ENCODE measurements around the gene TMEM14A. TPM values are rescaled to one million over a fixed set of nuclear protein-coding genes. Genes with fewer than 3 reads are reported as not detected.
"Not testable (repeated sequence)": the region's sequence is repeated elsewhere in the genome, so short reads cannot be mapped to it uniquely, and the experiment has no call there.

The TMEM14A gene
- total RNA-seq, 1 donor from 2014 or later = 33.6 TPM

DNA sequence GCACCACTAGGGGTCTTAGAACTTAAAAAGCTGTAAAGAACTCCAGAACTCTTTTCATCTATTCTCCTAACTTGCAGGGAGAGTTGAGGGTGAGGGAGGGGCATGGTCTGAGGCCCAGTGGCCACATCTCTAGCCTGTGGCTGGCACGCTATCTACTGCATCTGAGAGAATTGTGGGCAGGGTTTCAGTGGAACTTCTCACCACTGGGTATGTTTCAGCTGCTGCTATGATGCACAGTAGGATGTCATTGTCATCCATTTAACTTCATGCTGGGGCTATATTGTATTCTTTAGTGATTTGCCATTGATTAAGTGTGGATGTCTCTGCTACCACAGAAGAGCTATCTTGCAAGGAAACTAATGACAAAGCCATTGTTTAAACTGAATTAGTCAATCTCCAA is 4.5 kb downstream of the TMEM14A start:
- no peak overlapping the region for H3K27ac Mint-ChIP-seq
- no peaks in the 10 kb centered on the region for H3K9me3 Mint-ChIP-seq (ENCODE audit: low read depth)
- DNase-seq (ENCODE audit: low spot score, unreplicated experiment) = no peak
- H3K27me3 Mint-ChIP-seq = peaks cover 4% of the 10 kb centered on the region
- peaks cover 15% of the 10 kb centered on the region for H3K4me1 Mint-ChIP-seq (ENCODE audit: low read depth)
- H3K4me3 Mint-ChIP-seq (ENCODE audit: low read depth) = no peak overlapping the region
- H3K36me3 Mint-ChIP-seq (ENCODE audit: insufficient read depth) = peaks cover 13% of the 10 kb centered on the region
- peak; percentile 0 for TF ChIP-seq CTCF (IDR thresholded peaks at IDR 0.05; ENCODE audit: unreplicated experiment)

GRCh38 chr6:52676631-52677030 is 5.7 kb downstream of the TMEM14A start:
- not testable (repeated sequence) for DNase-seq (ENCODE audit: low spot score, unreplicated experiment); H3K4me1 Mint-ChIP-seq (ENCODE audit: low read depth); H3K27ac Mint-ChIP-seq; H3K9me3 Mint-ChIP-seq (ENCODE audit: low read depth); H3K4me3 Mint-ChIP-seq (ENCODE audit: low read depth); H3K27me3 Mint-ChIP-seq
- peaks cover 13% of the 10 kb centered on the region for H3K36me3 Mint-ChIP-seq (ENCODE audit: insufficient read depth)

DNA sequence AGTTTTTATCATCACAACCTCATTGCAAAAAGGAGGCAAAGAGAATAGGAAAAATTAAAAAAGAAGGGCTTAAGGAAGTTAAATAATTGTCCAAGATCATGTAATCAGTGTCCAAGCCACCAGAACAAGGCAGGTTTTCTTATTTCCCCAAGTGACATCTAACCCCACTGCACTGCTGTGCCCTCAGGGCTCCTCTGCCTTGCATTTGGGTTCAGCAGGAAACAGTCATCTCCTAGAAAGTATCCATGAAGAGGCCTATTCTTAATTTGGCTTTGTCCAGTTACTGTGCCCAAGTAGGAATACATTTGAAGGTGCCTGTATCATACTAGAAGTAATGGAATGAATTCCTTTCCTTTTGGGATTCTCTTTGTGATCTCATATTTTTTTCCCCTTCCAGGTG is 10.5 kb downstream of the TMEM14A start:
- Mint-ChIP-seq H3K36me3 (ENCODE audit: insufficient read depth) (peaks cover 21% of the 10 kb centered on the region), H3K27me3 (no peaks in the 10 kb centered on the region), H3K4me3 (ENCODE audit: low read depth) (no peak overlapping the region), H3K9me3 (ENCODE audit: low read depth) (no peaks in the 10 kb centered on the region), H3K4me1 (ENCODE audit: low read depth) (no peaks in the 10 kb centered on the region), H3K27ac (no peak overlapping the region)
- no peak for DNase-seq (ENCODE audit: low spot score, unreplicated experiment)
- no peak for TF ChIP-seq CTCF (IDR thresholded peaks at IDR 0.05; ENCODE audit: unreplicated experiment)

GRCh38 chr6:52686878-52687699 is 16.2 kb downstream of the TMEM14A start:
- Mint-ChIP-seq H3K4me1 (ENCODE audit: low read depth) (no peaks in the 10 kb centered on the region), H3K4me3 (ENCODE audit: low read depth) (no peak overlapping the region), H3K9me3 (ENCODE audit: low read depth) (no peaks in the 10 kb centered on the region), H3K27ac (no peak overlapping the region), H3K27me3 (no peaks in the 10 kb centered on the region), H3K36me3 (ENCODE audit: insufficient read depth) (peaks cover 13% of the 10 kb centered on the region)
- TF ChIP-seq CTCF (IDR thresholded peaks at IDR 0.05; ENCODE audit: unreplicated experiment) = no peak
- DNase-seq (ENCODE audit: low spot score, unreplicated experiment) = no peak

GRCh38 chr6:52689857-52690256 is 18.9 kb downstream of the TMEM14A start:
- no peak for TF ChIP-seq CTCF (IDR thresholded peaks at IDR 0.05; ENCODE audit: unreplicated experiment)
- peaks cover 3% of the 10 kb centered on the region for H3K9me3 Mint-ChIP-seq (ENCODE audit: low read depth)

GRCh38 chr6:52691718-52692117 is 20.8 kb downstream of the TMEM14A start:
- no peak for TF ChIP-seq CTCF (IDR thresholded peaks at IDR 0.05; ENCODE audit: unreplicated experiment)

More at GRCh38 chr6:52689857-52690256, 18.9 kb downstream of the TMEM14A start:
- Mint-ChIP-seq H3K27me3 (no peaks in the 10 kb centered on the region), H3K4me3 (ENCODE audit: low read depth) (no peak overlapping the region), H3K36me3 (ENCODE audit: insufficient read depth) (peaks cover 7% of the 10 kb centered on the region), H3K4me1 (ENCODE audit: low read depth) (no peaks in the 10 kb centered on the region), H3K27ac (no peak overlapping the region)
- no peak for DNase-seq (ENCODE audit: low spot score, unreplicated experiment)

More at GRCh38 chr6:52691718-52692117, 20.8 kb downstream of the TMEM14A start:
- peaks cover 3% of the 10 kb centered on the region for H3K4me1 Mint-ChIP-seq (ENCODE audit: low read depth)
- H3K27me3 Mint-ChIP-seq = no peaks in the 10 kb centered on the region
- no peak overlapping the region for H3K27ac Mint-ChIP-seq
- no peak overlapping the region for H3K4me3 Mint-ChIP-seq (ENCODE audit: low read depth)
- no peak for DNase-seq (ENCODE audit: low spot score, unreplicated experiment)
- H3K9me3 Mint-ChIP-seq (ENCODE audit: low read depth) = peaks cover 3% of the 10 kb centered on the region
- peaks cover 3% of the 10 kb centered on the region for H3K36me3 Mint-ChIP-seq (ENCODE audit: insufficient read depth)

All from progenitor cell of endocrine pancreas (in vitro differentiated cells).